MCF 10A (cell line): ENCODE data around the gene SERPINA10. TPM values are rescaled to one million over a fixed set of nuclear protein-coding genes. Genes with fewer than 3 reads are reported as not detected.

ENCODE experiments used
- BruUV-seq: library from RNA; stranded (reverse); fragments of 400-500 nt; replicated peaks from 2 replicates; lab custom pipeline; 2021; lab: Mats Ljungman, UMichigan
- CTCF ChIA-PET: fragments of 300-600 bp; sonication (Branson Sonifier 250); formaldehyde crosslinking; extraction: SDS; loops from one replicate; lab custom pipeline; 2021; ENCODE audit warnings: antibody characterized with exemption, inconsistent platforms; lab: Yijun Ruan, JAX
- POLR2A ChIA-PET: fragments of 300-600, 350-650 bp; sonication (Branson Sonifier 250); formaldehyde crosslinking; extraction: SDS; loops from one replicate; lab custom pipeline; 2020; ENCODE audit warnings: antibody characterized with exemption, inconsistent platforms; lab: Yijun Ruan, JAX
- DNase-seq: peaks from one replicate; pipeline ENCODE4 v3.0.0-alpha.2; 2018; ENCODE audit not compliant: unreplicated experiment
- H3K27ac Mint-ChIP-seq: one replicate; pipeline ENCODE4 v1.8.0; 2022; ENCODE audit warnings: mild to moderate bottlenecking, low read depth, mixed read lengths; ENCODE audit not compliant: unreplicated experiment
- H3K27me3 Mint-ChIP-seq: one replicate; pipeline ENCODE4 v1.8.0; 2022; ENCODE audit warnings: mixed read lengths; ENCODE audit not compliant: insufficient read depth, unreplicated experiment
- H3K36me3 Mint-ChIP-seq: one replicate; pipeline ENCODE4 v1.8.0; 2022; ENCODE audit warnings: mild to moderate bottlenecking, moderate library complexity, mixed read lengths; ENCODE audit not compliant: insufficient read depth, unreplicated experiment
- H3K4me1 Mint-ChIP-seq: one replicate; pipeline ENCODE4 v1.8.0; 2022; ENCODE audit warnings: mixed read lengths; ENCODE audit not compliant: insufficient read depth, unreplicated experiment
- H3K4me3 Mint-ChIP-seq: one replicate; pipeline ENCODE4 v1.8.0; 2022; ENCODE audit warnings: mild to moderate bottlenecking, moderate library complexity, mixed read lengths; ENCODE audit not compliant: unreplicated experiment
- H3K9me3 Mint-ChIP-seq: one replicate; pipeline ENCODE4 v1.8.0; 2022; ENCODE audit warnings: mixed read lengths; ENCODE audit not compliant: unreplicated experiment
- CTCF ChIP-seq: fragments of 200-600 bp; IDR thresholded peaks from one replicate; pipeline ENCODE4 v1.8.0; 2022; ENCODE audit warnings: antibody characterized with exemption, mild to moderate bottlenecking; ENCODE audit not compliant: unreplicated experiment
- intact Hi-C: fragments of 100-400 bp; cut with micrococcal nuclease; formaldehyde crosslinking; loops from 2 replicates; pipeline ENCODE4 v1.14.1; 2022
- total RNA-seq: library from RNA; stranded (reverse); gene quantifications from 2 replicates; pipeline ENCODE4 v1.2.3, GENCODE V29; 2022

Gene SERPINA10
- total RNA-seq, 1 experiment from 2014 or later, result not detected

GRCh38 chr14:94239406-94239805 lies 53.7 kb downstream of the SERPINA10 start:
- DNase-seq, result peak; percentile 2
- intact Hi-C loops, result no loop called here
- CTCF ChIA-PET, result no interaction called here
- no peaks in the 10 kb centered on the region for H3K27me3 Mint-ChIP-seq
- POLR2A ChIA-PET, result no interaction called here
- no peak for TF ChIP-seq CTCF
- no peak overlapping the region for H3K4me3 Mint-ChIP-seq
- no peak overlapping the region for H3K27ac Mint-ChIP-seq
- no TSS peak for BruUV-seq
- no peaks in the 10 kb centered on the region for H3K36me3 Mint-ChIP-seq
- H3K4me1 Mint-ChIP-seq, result no peaks in the 10 kb centered on the region
- no peaks in the 10 kb centered on the region for H3K9me3 Mint-ChIP-seq

GRCh38 chr14:94237983-94238382 lies 55.1 kb downstream of the SERPINA10 start:
- Mint-ChIP-seq H3K9me3 (no peaks in the 10 kb centered on the region), H3K27me3 (no peaks in the 10 kb centered on the region), H3K4me1 (no peaks in the 10 kb centered on the region), H3K4me3 (no peak overlapping the region), H3K36me3 (no peaks in the 10 kb centered on the region), H3K27ac (no peak overlapping the region)
- intact Hi-C loops, result no loop called here
- DNase-seq, result no peak
- CTCF ChIA-PET, result no interaction called here
- POLR2A ChIA-PET, result no interaction called here
- no peak for TF ChIP-seq CTCF
- BruUV-seq, result no TSS peak

GRCh38 chr14:94237046-94237445 lies 56.0 kb downstream of the SERPINA10 start:
- no peak for DNase-seq
- TF ChIP-seq CTCF, result no peak
- no peaks in the 10 kb centered on the region for H3K4me1 Mint-ChIP-seq
- no peak overlapping the region for H3K4me3 Mint-ChIP-seq
- intact Hi-C loops, result no loop called here
- no peaks in the 10 kb centered on the region for H3K9me3 Mint-ChIP-seq
- no peak overlapping the region for H3K27ac Mint-ChIP-seq
- CTCF ChIA-PET, result no interaction called here
- no peaks in the 10 kb centered on the region for H3K27me3 Mint-ChIP-seq
- POLR2A ChIA-PET, result no interaction called here
- BruUV-seq, result no TSS peak
- H3K36me3 Mint-ChIP-seq, result no peaks in the 10 kb centered on the region

Other genes starting within 250 kb of the SERPINA10 start
- 126 and 135 TPM in 2 replicates for gene DDX24, start 212.1 kb downstream of the SERPINA10 start, total RNA-seq
- 18.4 and 20.2 TPM in 2 replicates for gene IFI27L1, start 212.0 kb downstream of the SERPINA10 start, total RNA-seq
- gene IFI27, start 182.5 kb downstream of the SERPINA10 start, total RNA-seq, result 0.63 and 2.0 TPM in 2 replicates
- 44.3 and 59.3 TPM in 2 replicates for gene IFI27L2, start 163.7 kb downstream of the SERPINA10 start, total RNA-seq
- gene PPP4R4, start 118.9 kb downstream of the SERPINA10 start, total RNA-seq, result 0.66 and 0.91 TPM in 2 replicates
- gene SERPINA6, start 30.1 kb upstream of the SERPINA10 start, total RNA-seq, result not detected in 2 replicates
- not detected in 2 replicates for gene SERPINA2, start 73.4 kb upstream of the SERPINA10 start, total RNA-seq
- 38.1 and 42.5 TPM in 2 replicates for gene SERPINA1, start 95.3 kb upstream of the SERPINA10 start, total RNA-seq
- not detected in 2 replicates for gene SERPINA11, start 159.5 kb upstream of the SERPINA10 start, total RNA-seq
- gene SERPINA9, start 182.9 kb upstream of the SERPINA10 start, total RNA-seq, result not detected in 2 replicates
- not detected in 2 replicates for gene SERPINA12, start 216.2 kb upstream of the SERPINA10 start, total RNA-seq